Body of pancreas (tissue), 4 donors: ENCODE measurements around the gene DOCK4. TPM values are rescaled to one million over a fixed set of nuclear protein-coding genes. Genes with fewer than 3 reads are reported as not detected.

Experiments used
- ATAC-seq: fragments of 150-250 bp; one replicate; pipeline ENCODE4 v1.9.1; 2016
- DNase-seq, 4 donors: peaks; one replicate each; pipeline ENCODE4 v3.0.0-alpha.2; 2019
- H3K27ac ChIP-seq, 4 donors: fragments of 200-600 bp; sonication (generic); 1 replicate in 3 of 4; 2 replicates in 1 of 4; pipeline versions ENCODE4 v1.5.1 to v1.6.1; 2016 to 2019; ENCODE audit warnings: mild to moderate bottlenecking in 1 of 4, mixed read lengths in 1 of 4, moderate library complexity in 1 of 4
- H3K27me3 ChIP-seq, 2 donors: fragments of 200-600 bp; sonication (generic); one replicate each; pipeline ENCODE4 v1.6.0; 2016; ENCODE audit warnings: mild to moderate bottlenecking in 1 of 2
- H3K36me3 ChIP-seq, 2 donors: fragments of 200-600 bp; sonication (generic); replicated peaks in 1 of 2; 2 replicates each; pipeline ENCODE4 v1.5.1; 2016; ENCODE audit warnings: low read depth in 2 of 2; ENCODE audit not compliant: insufficient read depth in 1 of 2
- H3K4me1 ChIP-seq: fragments of 200-600 bp; sonication (generic); one replicate; pipeline ENCODE4 v1.6.0; 2016
- H3K4me3 ChIP-seq, 2 donors: fragments of 200-600 bp; sonication (generic); 1 replicate in 1 of 2; 2 replicates in 1 of 2; pipeline ENCODE4 v1.5.1; 2016 to 2019
- H3K9me3 ChIP-seq, 3 donors: fragments of 200-600 bp; sonication (generic); 1 replicate in 2 of 3; 2 replicates in 1 of 3; pipeline ENCODE4 v1.5.1; 2016
- CTCF ChIP-seq, 7 experiments: fragments of 450-650 bp in 4 of 7; fragments of 200-600 bp in 3 of 7; sonication (generic) in 3 of 7; IDR thresholded peaks; one replicate each; pipeline ENCODE4 v1.5.1; 2016 to 2019; ENCODE audit warnings: antibody characterized with exemption in 7 of 7
- POLR2A ChIP-seq, 3 donors: fragments of 450-650 bp; IDR thresholded peaks; one replicate each; pipeline ENCODE4 v1.6.1; 2016; ENCODE audit warnings: antibody characterized with exemption in 3 of 3, mild to moderate bottlenecking in 2 of 3
- WGBS, 2 donors: methylation state at CpG; one replicate each; pipeline ENCODE4 v1.1.5; 2017; 5-methylcytosine and 5-hydroxymethylcytosine counted together
- intact Hi-C: fragments of 100-400 bp; cut with DNase I; formaldehyde crosslinking; loops from one replicate; pipeline ENCODE4 v1.15.1; 2023
- total RNA-seq, 2 donors: library from RNA; depleted of rRNA; stranded (reverse); fragments of >200 nt; gene quantifications; one replicate each; pipeline ENCODE4 v1.1.0, GENCODE V29; 2016

The DOCK4 gene
- total RNA-seq, 2 donors from 2014 or later = 24.9 to 34.6 TPM

- Histone ChIP-seq H3K27ac (no peak overlapping the region), H3K4me1 (no peaks in the 10 kb centered on the region), H3K27me3 (no peaks in the 10 kb centered on the region), H3K36me3 (no peaks in the 10 kb centered on the region), H3K9me3 (no peaks in the 10 kb centered on the region), H3K4me3 (no peak overlapping the region)
- DNase-seq (no peak), ATAC-seq (no peak)
- intact Hi-C loops = no loop called here
- no peak for TF ChIP-seq POLR2A (IDR thresholded peaks at IDR 0.05)
- TF ChIP-seq CTCF (IDR thresholded peaks at IDR 0.05) = no peak
- 92 to 94% methylated on average over 5 of the region's 5 CpGs for WGBS, 2 donors
Measured at GRCh38 chr7:112189691-112190090, 16.5 kb downstream of the DOCK4 start.

GRCh38 chr7:112188257-112188656 is 17.9 kb downstream of the DOCK4 start:
- Histone ChIP-seq H3K9me3 (no peaks in the 10 kb centered on the region), H3K27ac (no peak overlapping the region), H3K4me1 (no peaks in the 10 kb centered on the region), H3K27me3 (no peaks in the 10 kb centered on the region), H3K4me3 (no peak overlapping the region), H3K36me3 (no peaks in the 10 kb centered on the region)
- ATAC-seq (no peak), DNase-seq (no peak)
- TF ChIP-seq POLR2A (IDR thresholded peaks at IDR 0.05) (no peak), CTCF (IDR thresholded peaks at IDR 0.05) (no peak)
- WGBS, 2 donors = 92% methylated on average over 3 of the region's 3 CpGs
- intact Hi-C loops = no loop called here

GRCh38 chr7:112186300-112186699 is 19.9 kb downstream of the DOCK4 start:
- no peak overlapping the region for H3K27ac ChIP-seq
- intact Hi-C loops = no loop called here
- H3K9me3 ChIP-seq = no peaks in the 10 kb centered on the region
- H3K27me3 ChIP-seq = no peaks in the 10 kb centered on the region
- peaks cover 3% of the 10 kb centered on the region for H3K4me1 ChIP-seq
- TF ChIP-seq CTCF (IDR thresholded peaks at IDR 0.05) (no peak), POLR2A (IDR thresholded peaks at IDR 0.05) (no peak)
- H3K36me3 ChIP-seq = no peaks in the 10 kb centered on the region
- H3K4me3 ChIP-seq = no peak overlapping the region
- ATAC-seq (no peak), DNase-seq (no peak)
- WGBS, 2 donors = 23 to 38% methylated on average over 1 of the region's 1 CpG

GRCh38 chr7:112185005-112185834 is 21.0 kb downstream of the DOCK4 start:
- no peaks in the 10 kb centered on the region for H3K27me3 ChIP-seq
- H3K27ac ChIP-seq = no peak overlapping the region
- H3K9me3 ChIP-seq = no peaks in the 10 kb centered on the region
- intact Hi-C loops = no loop called here
- 67 to 78% methylated on average over 4 of the region's 4 CpGs for WGBS, 2 donors
- no peaks in the 10 kb centered on the region for H3K36me3 ChIP-seq
- H3K4me3 ChIP-seq = no peak overlapping the region
- TF ChIP-seq CTCF (IDR thresholded peaks at IDR 0.05) (no peak), POLR2A (IDR thresholded peaks at IDR 0.05) (no peak)
- no peak for ATAC-seq
- DNase-seq = no peak
- peaks cover 3% of the 10 kb centered on the region for H3K4me1 ChIP-seq

- WGBS, 2 donors = 86 to 89% methylated on average over 2 of the region's 2 CpGs
- no peak overlapping the region for H3K4me3 ChIP-seq
- no peaks in the 10 kb centered on the region for H3K36me3 ChIP-seq
- no peak overlapping the region for H3K27ac ChIP-seq
- intact Hi-C loops = no loop called here
- H3K9me3 ChIP-seq = no peaks in the 10 kb centered on the region
- TF ChIP-seq CTCF (IDR thresholded peaks at IDR 0.05) (no peak), POLR2A (IDR thresholded peaks at IDR 0.05) (no peak)
- DNase-seq (no peak), ATAC-seq (no peak)
- peaks cover 3% of the 10 kb centered on the region for H3K4me1 ChIP-seq
- no peaks in the 10 kb centered on the region for H3K27me3 ChIP-seq
Measured at GRCh38 chr7:112184455-112184854, 21.7 kb downstream of the DOCK4 start.
